Mesenchymal stem cell (in vitro differentiated cells and primary cell): ENCODE measurements around the gene GDPD4.

Source experiments
- DNase-seq: peaks from one replicate; pipeline ENCODE4 v3.0.0-alpha.2; 2013
- H2AFZ ChIP-seq: one replicate; pipeline ENCODE4 v1.6.1; 2013; ENCODE audit warnings: low read depth, mild to moderate bottlenecking, control low read depth, inconsistent platforms, low read length, moderate library complexity
- H2AK5ac ChIP-seq: 2 replicates; pipeline ENCODE4 v1.6.1; 2013; ENCODE audit warnings: low read length, moderate library complexity, mild to moderate bottlenecking, inconsistent platforms; ENCODE audit not compliant: severe bottlenecking
- H2BK120ac ChIP-seq: one replicate; pipeline ENCODE4 v1.6.1; 2013; ENCODE audit warnings: low read depth, mild to moderate bottlenecking, inconsistent platforms, low read length, moderate library complexity
- H2BK12ac ChIP-seq, 2 experiments: one replicate each; pipeline ENCODE4 v1.6.1; 2013; ENCODE audit warnings: inconsistent platforms in 2 of 2, low read length in 2 of 2, mild to moderate bottlenecking in 2 of 2, moderate library complexity in 2 of 2, control low read depth in 1 of 2
- H2BK15ac ChIP-seq: one replicate; pipeline ENCODE4 v1.6.1; 2013; ENCODE audit warnings: mild to moderate bottlenecking, low read depth, inconsistent platforms; ENCODE audit not compliant: poor library complexity, severe bottlenecking
- H2BK5ac ChIP-seq: 2 replicates; pipeline ENCODE4 v1.6.1; 2013; ENCODE audit warnings: low read depth, mild to moderate bottlenecking, low read length, control low read depth, inconsistent platforms; ENCODE audit not compliant: poor library complexity, severe bottlenecking
- H3K14ac ChIP-seq, 2 experiments: one replicate each; pipeline ENCODE4 v1.6.1; 2013; ENCODE audit warnings: inconsistent platforms in 2 of 2, low read length in 2 of 2, control low read depth in 1 of 2, mild to moderate bottlenecking in 1 of 2, moderate library complexity in 1 of 2
- H3K18ac ChIP-seq, 2 experiments: one replicate each; pipeline ENCODE4 v1.6.1; 2013; ENCODE audit warnings: inconsistent platforms in 2 of 2, low read length in 2 of 2, control low read depth in 1 of 2, low read depth in 1 of 2, mild to moderate bottlenecking in 1 of 2
- H3K23ac ChIP-seq, 2 experiments: one replicate each; pipeline ENCODE4 v1.6.1; 2013; ENCODE audit warnings: inconsistent platforms in 2 of 2, low read length in 2 of 2, mild to moderate bottlenecking in 2 of 2, moderate library complexity in 2 of 2, control low read depth in 1 of 2
- H3K27ac ChIP-seq: 2 replicates; pipeline ENCODE4 v1.5.1; 2013; ENCODE audit warnings: mild to moderate bottlenecking, moderate library complexity, low read length, control low read depth, inconsistent platforms; ENCODE audit not compliant: poor library complexity, severe bottlenecking
- H3K27me3 ChIP-seq, 2 experiments: 2 replicates each; pipeline versions ENCODE4 v1.6.1 to v1.7.0; 2013; ENCODE audit warnings: low read length in 2 of 2, mild to moderate bottlenecking in 2 of 2, moderate library complexity in 2 of 2, control low read depth in 1 of 2, inconsistent platforms in 1 of 2; ENCODE audit not compliant: control insufficient read depth in 1 of 2, insufficient read depth in 1 of 2
- H3K36me3 ChIP-seq, 2 experiments: 2 replicates each; pipeline versions ENCODE4 v1.6.1 to v1.7.0; 2013; ENCODE audit warnings: low read length in 2 of 2, control low read depth in 1 of 2, inconsistent platforms in 1 of 2, low read depth in 1 of 2, mild to moderate bottlenecking in 1 of 2; ENCODE audit not compliant: insufficient read depth in 2 of 2, control insufficient read depth in 1 of 2
- H3K4ac ChIP-seq, 2 experiments: one replicate each; pipeline ENCODE4 v1.6.1; 2013; ENCODE audit warnings: inconsistent platforms in 2 of 2, low read length in 2 of 2, mild to moderate bottlenecking in 2 of 2, moderate library complexity in 2 of 2, control low read depth in 1 of 2, low read depth in 1 of 2
- H3K4me1 ChIP-seq: 2 replicates; pipeline ENCODE4 v1.6.1; 2013; ENCODE audit warnings: low read depth, low read length, control low read depth; ENCODE audit not compliant: control insufficient read depth, insufficient read depth
- H3K4me2 ChIP-seq: 2 replicates; pipeline ENCODE4 v1.6.1; 2013; ENCODE audit warnings: low read length, mild to moderate bottlenecking, inconsistent platforms; ENCODE audit not compliant: poor library complexity, severe bottlenecking
- H3K4me3 ChIP-seq, 2 experiments: 2 replicates each; pipeline versions ENCODE4 v1.5.1 to v1.7.0; 2013; ENCODE audit warnings: low read length in 2 of 2, mild to moderate bottlenecking in 2 of 2, control low read depth in 1 of 2, low read depth in 1 of 2; ENCODE audit not compliant: insufficient read depth in 1 of 2
- H3K79me1 ChIP-seq: replicated peaks from 2 replicates; pipeline ENCODE4 v1.6.1; 2013; ENCODE audit warnings: mild to moderate bottlenecking, control low read depth, low read length, inconsistent platforms; ENCODE audit not compliant: poor library complexity, severe bottlenecking
- H3K9ac ChIP-seq: 2 replicates; pipeline ENCODE4 v1.7.0; 2013; ENCODE audit warnings: mild to moderate bottlenecking, low read length, moderate library complexity
- H3K9me3 ChIP-seq: 2 replicates; pipeline ENCODE4 v1.7.0; 2013; ENCODE audit warnings: mild to moderate bottlenecking, low read length; ENCODE audit not compliant: control insufficient read depth
- H4K8ac ChIP-seq: one replicate; pipeline ENCODE4 v1.6.1; 2013; ENCODE audit warnings: inconsistent platforms, mild to moderate bottlenecking, low read length, moderate library complexity
- H4K91ac ChIP-seq: one replicate; pipeline ENCODE4 v1.6.1; 2013; ENCODE audit warnings: mild to moderate bottlenecking, low read length, inconsistent platforms
- WGBS: methylation state at CpG from one replicate; pipeline ENCODE4 v1.1.7; 2013; ENCODE audit warnings: mixed read lengths; 5-methylcytosine and 5-hydroxymethylcytosine counted together

The GDPD4 gene

DNA sequence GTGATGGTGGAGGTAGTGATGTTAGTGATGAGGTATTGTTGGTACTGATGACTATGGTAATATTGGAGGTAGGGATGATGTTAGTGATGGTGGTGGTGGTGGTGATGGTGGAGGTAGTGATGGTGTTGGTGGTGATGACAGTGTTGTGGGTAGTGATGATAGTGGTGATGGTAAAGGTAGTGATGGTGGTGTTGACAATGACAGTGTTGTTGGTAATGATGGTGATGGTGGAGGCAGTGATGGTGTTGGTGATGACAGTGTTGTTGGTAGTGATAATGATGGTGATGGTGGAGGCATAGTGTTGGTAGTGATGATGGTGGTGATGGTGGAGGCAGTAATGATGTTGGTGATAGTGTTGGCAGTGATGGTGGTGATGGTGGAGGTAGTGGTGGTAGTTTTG lies 108.3 kb downstream of the GDPD4 start:
- H3K27me3 ChIP-seq = peaks cover 10 to 30% of the 10 kb centered on the region in 2 experiments
- H3K14ac ChIP-seq = peak overlapping the region in 1 of 2 experiments; percentile 69
- no peak overlapping the region for H2BK5ac ChIP-seq
- no peak overlapping the region for H2BK12ac ChIP-seq
- no peak for DNase-seq
- H3K4me2 ChIP-seq = no peak overlapping the region
- no peak overlapping the region for H3K4me3 ChIP-seq
- H2AFZ ChIP-seq = no peak overlapping the region
- H3K18ac ChIP-seq = peak overlapping the region in 1 of 2 experiments; percentile 52
- H4K8ac ChIP-seq = no peak overlapping the region
- H3K4me1 ChIP-seq = peaks cover 3% of the 10 kb centered on the region
- H3K9me3 ChIP-seq = no peaks in the 10 kb centered on the region
- no peaks in the 10 kb centered on the region for H3K79me1 ChIP-seq
- no peak overlapping the region for H2BK15ac ChIP-seq
- H3K9ac ChIP-seq = no peak overlapping the region
- no peak overlapping the region for H4K91ac ChIP-seq
- no peak overlapping the region for H3K27ac ChIP-seq
- H3K36me3 ChIP-seq = no peaks in the 10 kb centered on the region
- no peak overlapping the region for H3K4ac ChIP-seq
- no peak overlapping the region for H2BK120ac ChIP-seq
- no peak overlapping the region for H3K23ac ChIP-seq
- H2AK5ac ChIP-seq = no peak overlapping the region

DNA sequence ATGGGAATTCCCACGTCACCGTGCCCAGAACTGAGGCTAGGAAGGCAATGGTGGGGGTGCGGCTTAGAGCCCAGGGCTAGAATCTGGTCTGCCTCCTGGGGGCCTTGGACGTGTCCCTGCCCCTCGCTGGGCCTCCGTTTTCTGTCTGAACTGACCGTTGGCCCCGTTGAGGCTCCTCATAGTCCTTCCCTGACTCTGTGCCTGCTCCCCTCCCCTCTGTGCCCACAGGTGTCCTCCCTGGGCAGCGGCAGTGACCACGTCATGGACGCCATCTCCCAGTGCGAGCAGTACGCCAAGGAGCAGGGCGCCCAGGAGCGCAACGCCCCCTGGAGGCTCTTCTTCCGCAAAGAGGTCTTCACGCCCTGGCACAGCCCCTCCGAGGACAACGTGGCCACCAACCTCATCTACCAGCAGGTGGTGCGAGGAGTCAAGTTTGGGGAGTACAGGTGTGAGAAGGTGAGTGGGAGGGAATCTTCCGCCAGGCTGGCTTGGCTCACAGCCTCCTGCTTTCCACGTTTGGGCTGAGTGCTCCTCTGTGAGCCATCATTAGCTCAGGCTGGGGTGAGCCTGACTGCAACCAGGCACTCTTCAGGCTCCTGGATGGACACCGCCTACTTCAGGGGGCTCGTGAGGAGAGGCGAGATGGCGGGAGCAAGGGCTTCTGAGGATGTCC lies 109.5 kb downstream of the GDPD4 start:
- H2BK12ac ChIP-seq = no peak overlapping the region
- no peaks in the 10 kb centered on the region for H3K9me3 ChIP-seq
- H2BK5ac ChIP-seq = no peak overlapping the region
- peak; percentile 54 for DNase-seq
- H3K4ac ChIP-seq = no peak overlapping the region
- no peak overlapping the region for H2BK120ac ChIP-seq
- no peak overlapping the region for H3K23ac ChIP-seq
- 45% methylated on average over 27 of the region's 27 CpGs for WGBS
- H3K4me3 ChIP-seq = no peak overlapping the region
- H2BK15ac ChIP-seq = no peak overlapping the region
- H3K4me2 ChIP-seq = no peak overlapping the region
- H3K79me1 ChIP-seq = no peaks in the 10 kb centered on the region
- no peak overlapping the region for H2AK5ac ChIP-seq
- H2AFZ ChIP-seq = no peak overlapping the region
- H4K8ac ChIP-seq = peak overlapping the region; percentile 42
- H3K14ac ChIP-seq = peak overlapping the region in 1 of 2 experiments; percentile 1
- H3K27me3 ChIP-seq = peaks cover 10 to 30% of the 10 kb centered on the region in 2 experiments
- peak overlapping the region; percentile 41 for H3K9ac ChIP-seq
- H3K27ac ChIP-seq = no peak overlapping the region
- peak overlapping the region in 1 of 2 experiments; percentile 3 for H3K18ac ChIP-seq
- H3K4me1 ChIP-seq = peaks cover 3% of the 10 kb centered on the region
- no peaks in the 10 kb centered on the region for H3K36me3 ChIP-seq
- H4K91ac ChIP-seq = no peak overlapping the region

DNA sequence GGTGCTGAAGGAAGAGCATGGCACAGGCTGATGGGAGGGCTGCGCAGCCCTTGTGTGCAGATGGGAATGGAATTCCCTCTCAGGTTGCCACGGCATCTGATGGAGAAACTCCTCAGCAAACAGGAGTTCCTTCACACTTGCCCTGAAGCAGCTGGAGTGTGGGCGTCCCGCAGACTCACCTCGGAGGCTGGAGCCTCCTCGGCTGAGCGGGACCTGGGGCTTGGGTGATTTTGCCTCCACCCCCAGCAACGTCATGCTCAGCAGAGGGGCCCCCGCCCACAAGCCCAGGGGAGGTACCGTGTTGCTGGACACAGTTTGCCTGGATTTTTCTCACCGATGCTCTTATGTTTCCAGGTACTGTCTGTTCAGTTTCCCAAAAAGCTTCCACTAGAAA lies 110.1 kb downstream of the GDPD4 start:
- H2BK12ac ChIP-seq = no peak overlapping the region
- no peak for DNase-seq
- H3K14ac ChIP-seq = no peak overlapping the region
- H3K27me3 ChIP-seq = peaks cover 14 to 30% of the 10 kb centered on the region in 2 experiments
- H3K36me3 ChIP-seq = no peaks in the 10 kb centered on the region
- 87% methylated on average over 11 of the region's 11 CpGs for WGBS
- peaks cover 3% of the 10 kb centered on the region for H3K4me1 ChIP-seq
- H3K9ac ChIP-seq = no peak overlapping the region
- H3K4me3 ChIP-seq = no peak overlapping the region
- H2AFZ ChIP-seq = no peak overlapping the region
- H4K8ac ChIP-seq = no peak overlapping the region
- no peaks in the 10 kb centered on the region for H3K9me3 ChIP-seq
- H3K4me2 ChIP-seq = no peak overlapping the region
- H3K79me1 ChIP-seq = no peaks in the 10 kb centered on the region
- no peak overlapping the region for H2BK15ac ChIP-seq
- no peak overlapping the region for H3K18ac ChIP-seq
- no peak overlapping the region for H2BK120ac ChIP-seq
- no peak overlapping the region for H2AK5ac ChIP-seq
- no peak overlapping the region for H3K27ac ChIP-seq
- no peak overlapping the region for H2BK5ac ChIP-seq
- H3K4ac ChIP-seq = no peak overlapping the region
- no peak overlapping the region for H3K23ac ChIP-seq
- H4K91ac ChIP-seq = no peak overlapping the region

DNA sequence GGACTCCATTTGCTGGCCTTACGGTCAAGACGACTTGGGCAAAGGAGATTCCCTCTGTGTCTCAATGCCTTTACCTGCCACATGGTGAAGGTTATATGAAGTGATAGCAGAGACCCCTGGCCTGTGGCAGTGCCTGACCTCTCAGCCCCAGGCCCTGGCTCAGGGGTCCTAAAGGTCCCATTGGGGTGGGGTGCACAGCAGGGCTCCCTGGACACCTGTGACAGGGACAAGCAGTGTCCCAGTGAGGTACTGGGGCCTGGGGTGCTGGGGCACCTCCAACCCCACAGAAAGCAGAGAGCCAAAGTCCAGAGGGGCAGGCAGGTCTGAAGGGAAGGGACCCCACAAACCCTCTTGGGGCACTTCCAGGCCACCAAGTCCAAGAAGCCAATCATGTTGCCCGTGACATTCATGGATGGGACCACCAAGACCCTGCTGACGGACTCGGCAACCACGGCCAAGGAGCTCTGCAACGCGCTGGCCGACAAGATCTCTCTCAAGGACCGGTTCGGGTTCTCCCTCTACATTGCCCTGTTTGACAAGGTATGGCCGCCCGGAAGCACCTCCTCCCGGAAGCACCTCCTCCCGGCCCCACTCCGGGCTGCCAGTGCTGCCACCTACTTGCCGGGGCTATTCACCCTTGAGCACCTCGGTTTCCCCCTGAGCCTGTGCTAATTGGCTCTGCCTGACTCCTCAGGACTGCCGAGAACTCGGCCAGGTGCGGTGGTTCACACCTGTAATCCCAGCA lies 111.0 kb downstream of the GDPD4 start:
- Histone ChIP-seq H2AK5ac (no peak overlapping the region), H3K27ac (no peak overlapping the region), H3K36me3 (no peaks in the 10 kb centered on the region), H2BK120ac (no peak overlapping the region), H3K9me3 (no peaks in the 10 kb centered on the region), H3K18ac (no peak overlapping the region), H2BK5ac (no peak overlapping the region), H3K4ac (no peak overlapping the region), H4K8ac (no peak overlapping the region), H3K23ac (no peak overlapping the region), H3K14ac (no peak overlapping the region), H3K4me3 (no peak overlapping the region), H2BK15ac (no peak overlapping the region), H3K4me1 (peaks cover 3% of the 10 kb centered on the region), H3K9ac (no peak overlapping the region), H3K79me1 (no peaks in the 10 kb centered on the region), H2BK12ac (no peak overlapping the region), H3K4me2 (no peak overlapping the region), H4K91ac (no peak overlapping the region), H3K27me3 (peaks cover 17 to 30% of the 10 kb centered on the region in 2 experiments), H2AFZ (no peak overlapping the region)
- WGBS = 88% methylated on average over 21 of the region's 21 CpGs
- DNase-seq = no peak
